Activated CD8-positive, alpha-beta T cell treated with anti-CD3 and anti-CD28 coated beads for 36 hours (primary cell): ENCODE results near the gene APOH. TPM values are rescaled to one million over a fixed set of nuclear protein-coding genes. Genes with fewer than 3 reads are reported as not detected.

Experiments used
- ATAC-seq: fragments of 200-7000 bp; cut with Tn5 transposase; one replicate; pipeline ENCODE4 v1.10.0; 2021; ENCODE audit warnings: mild to moderate bottlenecking, moderate library complexity
- CTCF ChIA-PET: fragments of 350-600 bp; sonication (Branson Sonifier 250); formaldehyde crosslinking; loops from one replicate; lab custom pipeline; 2021; ENCODE audit warnings: antibody characterized with exemption; lab: Charles Lee
- POLR2A ChIA-PET: fragments of 350-600 bp; sonication (Branson Sonifier 250); formaldehyde crosslinking; loops from one replicate; lab custom pipeline; 2021; ENCODE audit warnings: antibody characterized with exemption; lab: Charles Lee
- DNase-seq: peaks from one replicate; pipeline ENCODE4 v3.0.0-alpha.2; 2020
- H3K27ac Mint-ChIP-seq: one replicate; pipeline ENCODE4 v1.8.0; 2021; ENCODE audit warnings: mild to moderate bottlenecking, mixed read lengths
- H3K27me3 Mint-ChIP-seq: one replicate; pipeline ENCODE4 v1.8.0; 2021; ENCODE audit warnings: mixed read lengths
- H3K36me3 Mint-ChIP-seq: one replicate; pipeline ENCODE4 v1.8.0; 2021; ENCODE audit warnings: low read depth, mixed read lengths
- H3K4me1 Mint-ChIP-seq: one replicate; pipeline ENCODE4 v1.8.0; 2021; ENCODE audit warnings: low read depth, mixed read lengths
- H3K4me3 Mint-ChIP-seq: one replicate; pipeline ENCODE4 v1.8.0; 2021; ENCODE audit warnings: mild to moderate bottlenecking, moderate library complexity, mixed read lengths
- H3K9me3 Mint-ChIP-seq: one replicate; pipeline ENCODE4 v1.8.0; 2021; ENCODE audit warnings: mixed read lengths
- CTCF ChIP-seq: fragments of 200-600 bp; IDR thresholded peaks from one replicate; pipeline ENCODE4 v1.8.0; 2022; ENCODE audit warnings: antibody characterized with exemption, mild to moderate bottlenecking
- intact Hi-C: fragments of 100-400 bp; cut with micrococcal nuclease; formaldehyde crosslinking; loops from one replicate; pipeline ENCODE4 v1.10.0; 2022
- total RNA-seq, 2 experiments: library from RNA; stranded (reverse); gene quantifications; one replicate each; pipeline ENCODE4 v1.2.3, GENCODE V29; 2021

Gene APOH
- total RNA-seq, 2 experiments from 2014 or later = not detected

GRCh38 chr17:66210208-66210574, 19.0 kb downstream of the APOH start:
- H3K4me3 Mint-ChIP-seq = no peak overlapping the region
- no peaks in the 10 kb centered on the region for H3K4me1 Mint-ChIP-seq
- no peak for TF ChIP-seq CTCF
- H3K27me3 Mint-ChIP-seq = peaks cover 2% of the 10 kb centered on the region
- ChIA-PET POLR2A (no interaction called here), CTCF (no interaction called here)
- intact Hi-C loops = no loop called here
- H3K27ac Mint-ChIP-seq = no peak overlapping the region
- H3K9me3 Mint-ChIP-seq = no peaks in the 10 kb centered on the region
- H3K36me3 Mint-ChIP-seq = no peaks in the 10 kb centered on the region
- no peak for DNase-seq
- no peak for ATAC-seq

- ChIA-PET CTCF (no interaction called here), POLR2A (no interaction called here)
- ATAC-seq (no peak), DNase-seq (no peak)
- no peaks in the 10 kb centered on the region for H3K9me3 Mint-ChIP-seq
- no peak for TF ChIP-seq CTCF
- intact Hi-C loops = no loop called here
- H3K36me3 Mint-ChIP-seq = no peaks in the 10 kb centered on the region
- H3K4me3 Mint-ChIP-seq = no peak overlapping the region
- no peak overlapping the region for H3K27ac Mint-ChIP-seq
- H3K27me3 Mint-ChIP-seq = no peaks in the 10 kb centered on the region
- no peaks in the 10 kb centered on the region for H3K4me1 Mint-ChIP-seq
Measured at GRCh38 chr17:66207936-66208335, 21.3 kb downstream of the APOH start.

- POLR2A ChIA-PET = interaction anchor here (0.6 to 1.6 kb wide), 2 partner anchors 264 to 432 kb away, joined by 3 to 4 read pairs; no protein-coding TSS in a partner anchor
- TF ChIP-seq CTCF = no peak
- intact Hi-C loops = loop anchor here (5.0 kb wide), 1 partner anchor 704 kb away; no protein-coding TSS in a partner anchor
- Mint-ChIP-seq H3K9me3 (no peaks in the 10 kb centered on the region), H3K27me3 (no peaks in the 10 kb centered on the region), H3K36me3 (no peaks in the 10 kb centered on the region), H3K27ac (no peak overlapping the region), H3K4me1 (peaks cover 16% of the 10 kb centered on the region), H3K4me3 (no peak overlapping the region)
- DNase-seq = no peak
- no peak for ATAC-seq
- CTCF ChIA-PET = interaction anchor here (0.6 to 2.5 kb wide), 2 partner anchors 9 to 37 kb away, joined by 4 to 15 read pairs; no protein-coding TSS in a partner anchor
Measured at GRCh38 chr17:66203274-66204015, 25.8 kb downstream of the APOH start.

- ChIA-PET POLR2A (interaction anchor here (1.6 kb wide), 1 partner anchor 9 kb away, joined by 6 read pairs; the partner anchor contains the start of gene CEP112), CTCF (interaction anchor here (0.6 to 3.3 kb wide), 26 partner anchors 9 to 781 kb away, joined by 3 to 15 read pairs (median 3); partner anchors contain the start of gene CEP112)
- intact Hi-C loops = loop anchor here (5.0 kb wide), 1 partner anchor 707 kb away; no protein-coding TSS in a partner anchor
- Mint-ChIP-seq H3K4me3 (no peak overlapping the region), H3K36me3 (no peaks in the 10 kb centered on the region), H3K4me1 (peaks cover 16% of the 10 kb centered on the region), H3K27ac (no peak overlapping the region), H3K9me3 (no peaks in the 10 kb centered on the region), H3K27me3 (no peaks in the 10 kb centered on the region)
- DNase-seq = peak; percentile 59
- peak; percentile 30 for ATAC-seq
- peak; percentile 73 for TF ChIP-seq CTCF
Measured at GRCh38 chr17:66200685-66201092, 28.5 kb downstream of the APOH start.

GRCh38 chr17:66198242-66198641, 31.0 kb downstream of the APOH start:
- no peak for TF ChIP-seq CTCF
- intact Hi-C loops = no loop called here
- Mint-ChIP-seq H3K4me3 (no peak overlapping the region), H3K4me1 (peaks cover 16% of the 10 kb centered on the region), H3K9me3 (no peaks in the 10 kb centered on the region), H3K27ac (no peak overlapping the region), H3K27me3 (no peaks in the 10 kb centered on the region), H3K36me3 (no peaks in the 10 kb centered on the region)
- POLR2A ChIA-PET = interaction anchor here (1.3 kb wide), 1 partner anchor 476 kb away, joined by 4 read pairs; no protein-coding TSS in a partner anchor
- no peak for ATAC-seq
- CTCF ChIA-PET = no interaction called here
- no peak for DNase-seq
